ENCODE measurements around the gene ARVCF.

ARVCF gene

GRCh38 chr22:19962909-19963806 lies 53.5 kb downstream of the ARVCF start:
- no peak overlapping the region for H3K4me3 ChIP-seq (replicated peaks; ENCODE audit: low read depth, low read length)
- DNase-seq (ENCODE audit: extremely low read depth, insufficient read length) = no peak
- no peak for TF ChIP-seq CTCF (IDR thresholded peaks at IDR 0.05; ENCODE audit: insufficient read depth, low read length, poor library complexity, severe bottlenecking)
- peaks cover 22% of the 10 kb centered on the region for H3K36me3 ChIP-seq (ENCODE audit: control insufficient read depth, insufficient read depth, low read length)
- no peaks in the 10 kb centered on the region for H3K27me3 ChIP-seq (replicated peaks; ENCODE audit: control insufficient read depth, insufficient read depth, low read length)

GRCh38 chr22:19962246-19962908 lies 54.2 kb downstream of the ARVCF start:
- DNase-seq (ENCODE audit: extremely low read depth, insufficient read length) = peak; percentile 64
- TF ChIP-seq CTCF (IDR thresholded peaks at IDR 0.05; ENCODE audit: insufficient read depth, low read length, poor library complexity, severe bottlenecking) = peak; percentile 67
- Histone ChIP-seq H3K36me3 (ENCODE audit: control insufficient read depth, insufficient read depth, low read length) (peaks cover 21% of the 10 kb centered on the region), H3K4me3 (replicated peaks; ENCODE audit: low read depth, low read length) (no peak overlapping the region), H3K27me3 (replicated peaks; ENCODE audit: control insufficient read depth, insufficient read depth, low read length) (no peaks in the 10 kb centered on the region)

- Histone ChIP-seq H3K36me3 (ENCODE audit: control insufficient read depth, insufficient read depth, low read length) (peaks cover 20% of the 10 kb centered on the region), H3K27me3 (replicated peaks; ENCODE audit: control insufficient read depth, insufficient read depth, low read length) (no peaks in the 10 kb centered on the region), H3K4me3 (replicated peaks; ENCODE audit: low read depth, low read length) (no peak overlapping the region)
- no peak for TF ChIP-seq CTCF (IDR thresholded peaks at IDR 0.05; ENCODE audit: insufficient read depth, low read length, poor library complexity, severe bottlenecking)
- no peak for DNase-seq (ENCODE audit: extremely low read depth, insufficient read length)
Observed at GRCh38 chr22:19961868-19962245, 54.8 kb downstream of the ARVCF start.

GRCh38 chr22:19961201-19961580 lies 55.4 kb downstream of the ARVCF start:
- TF ChIP-seq CTCF (IDR thresholded peaks at IDR 0.05; ENCODE audit: insufficient read depth, low read length, poor library complexity, severe bottlenecking) = no peak
- H3K4me3 ChIP-seq (replicated peaks; ENCODE audit: low read depth, low read length) = no peak overlapping the region
- DNase-seq (ENCODE audit: extremely low read depth, insufficient read length) = no peak
- H3K36me3 ChIP-seq (ENCODE audit: control insufficient read depth, insufficient read depth, low read length) = peaks cover 20% of the 10 kb centered on the region
- H3K27me3 ChIP-seq (replicated peaks; ENCODE audit: control insufficient read depth, insufficient read depth, low read length) = no peaks in the 10 kb centered on the region

- H3K27me3 ChIP-seq (replicated peaks; ENCODE audit: control insufficient read depth, insufficient read depth, low read length) = no peaks in the 10 kb centered on the region
- no peak overlapping the region for H3K4me3 ChIP-seq (replicated peaks; ENCODE audit: low read depth, low read length)
- no peak for TF ChIP-seq CTCF (IDR thresholded peaks at IDR 0.05; ENCODE audit: insufficient read depth, low read length, poor library complexity, severe bottlenecking)
- no peak for DNase-seq (ENCODE audit: extremely low read depth, insufficient read length)
- peaks cover 19% of the 10 kb centered on the region for H3K36me3 ChIP-seq (ENCODE audit: control insufficient read depth, insufficient read depth, low read length)
Observed at GRCh38 chr22:19960491-19961200, 56.0 kb downstream of the ARVCF start.

All from GM06990 (cell line).